ENCODE results near the gene DLD. TPM values are rescaled to one million over a fixed set of nuclear protein-coding genes. Genes with fewer than 3 reads are reported as not detected.

DLD gene
- total and polyA plus RNA-seq, 2 of the 13 experiments (the other 11 are each of a cell fraction or from before 2014, with no cell fraction given), result 56.8 to 95.2 TPM

DNA sequence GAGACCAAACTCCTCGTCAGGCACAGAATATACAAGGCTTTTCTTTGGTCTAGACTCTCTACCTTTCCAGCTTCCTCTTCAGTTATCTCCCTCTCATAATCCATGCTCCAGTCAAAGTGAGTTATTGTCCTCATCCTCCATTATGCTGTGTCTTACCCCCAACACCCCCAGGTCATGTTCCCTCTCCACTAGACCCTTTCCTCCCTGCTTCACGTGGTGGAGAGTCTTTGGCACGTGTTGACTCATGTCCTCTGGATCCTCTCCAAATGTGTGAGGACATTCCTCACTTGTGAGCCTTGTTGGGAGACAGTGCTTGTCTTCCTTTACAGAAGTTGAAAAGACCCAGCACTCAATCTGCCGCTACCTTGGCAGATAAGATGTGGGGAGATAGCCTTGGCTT is 36.0 kb upstream of the DLD start:
- FAIRE-seq (no peak), DNase-seq (ENCODE audit: low spot score) (no peak), ATAC-seq (no peak)
- H3K79me2 ChIP-seq (ENCODE audit: insufficient read depth, low read length), result no peaks in the 10 kb centered on the region
- peaks cover 46% of the 10 kb centered on the region for H3K4me1 ChIP-seq (ENCODE audit: insufficient read depth, low read length)
- ChIA-PET CTCF (ENCODE audit: low intra/inter-chr PET ratio, low total read pairs) (no interaction called here), POLR2A (no interaction called here)
- no peak overlapping the region for H3K9ac ChIP-seq (ENCODE audit: insufficient read depth, low read depth, low read length)
- no peak overlapping the region for H2AFZ ChIP-seq (ENCODE audit: low read length)
- intact Hi-C loops (cut with micrococcal nuclease; ENCODE audit: unreplicated experiment) (no loop called here), in situ Hi-C loops (cut with HindIII; ENCODE audit: extremely low pct_ligation_motif_present, low pct_unique_long_range_greater_than_20kb) (loop anchor here (25.0 kb wide), 1 partner anchor 393 kb away; the partner anchor contains the start of gene GPR22)
- H3K4me2 ChIP-seq (ENCODE audit: low read depth, low read length), result no peak overlapping the region
- H3K4me3 ChIP-seq (replicated peaks in 1 of 3; ENCODE audit: insufficient read depth in 1 of 3, low read depth in 2 of 3, low read length in 3 of 3), result no peak overlapping the region
- no TSS peak for BruUV-seq (replicated peaks)
- H3K27ac ChIP-seq (ENCODE audit: extremely low read length, insufficient read depth, low read length), result no peak overlapping the region
- no peaks in the 10 kb centered on the region for H3K36me3 ChIP-seq (replicated peaks in 1 of 2; ENCODE audit: control insufficient read depth in 1 of 2, insufficient read depth in 2 of 2, low read length in 2 of 2)
- H3K27me3 ChIP-seq (ENCODE audit: control insufficient read depth in 1 of 2, insufficient read depth in 2 of 2, low read length in 2 of 2), result peaks cover 3 to 39% of the 10 kb centered on the region in 2 experiments; a peak in 4 of 5 replicates
- 31% methylated on average over 4 of the region's 4 CpGs for WGBS (ENCODE audit: low lambda C conversion rate)
- no peaks in the 10 kb centered on the region for H3K9me3 ChIP-seq (ENCODE audit: low read length)
- no peaks in the 10 kb centered on the region for H4K20me1 ChIP-seq (ENCODE audit: insufficient read depth, low read length)
- TF ChIP-seq, protein P1, sequence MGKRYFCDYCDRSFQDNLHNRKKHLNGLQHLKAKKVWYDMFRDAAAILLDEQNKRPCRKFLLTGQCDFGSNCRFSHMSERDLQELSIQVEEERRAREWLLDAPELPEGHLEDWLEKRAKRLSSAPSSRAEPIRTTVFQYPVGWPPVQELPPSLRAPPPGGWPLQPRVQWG (CRISPR knock-in tag; IDR thresholded peaks at IDR 0.05; ENCODE audit: borderline replicate concordance, low read depth), result no peak
- TF ChIP-seq MEIS2 (CRISPR knock-in tag; IDR thresholded peaks at IDR 0.05) (no peak), ATF7-NPFF (CRISPR knock-in tag; IDR thresholded peaks at IDR 0.05; ENCODE audit: low read depth) (no peak), BHLHE40 (IDR thresholded peaks at IDR 0.05; ENCODE audit: low read length) (0 out of 2 replicates have a peak, but pooled peaks have one; percentile 49), SETDB1 (CRISPR knock-in tag; IDR thresholded peaks at IDR 0.05; ENCODE audit: borderline replicate concordance) (0 out of 2 replicates have a peak, but pooled peaks have one; percentile 51), FIP1L1 (IDR thresholded peaks at IDR 0.05; ENCODE audit: borderline replicate concordance, insufficient read depth, low read depth, low read length) (no peak), BCL6 (CRISPR knock-in tag; IDR thresholded peaks at IDR 0.05) (no peak), ZSCAN21 (CRISPR knock-in tag; IDR thresholded peaks at IDR 0.05; ENCODE audit: borderline replicate concordance) (no peak)
- TF ChIP-seq, protein P2, sequence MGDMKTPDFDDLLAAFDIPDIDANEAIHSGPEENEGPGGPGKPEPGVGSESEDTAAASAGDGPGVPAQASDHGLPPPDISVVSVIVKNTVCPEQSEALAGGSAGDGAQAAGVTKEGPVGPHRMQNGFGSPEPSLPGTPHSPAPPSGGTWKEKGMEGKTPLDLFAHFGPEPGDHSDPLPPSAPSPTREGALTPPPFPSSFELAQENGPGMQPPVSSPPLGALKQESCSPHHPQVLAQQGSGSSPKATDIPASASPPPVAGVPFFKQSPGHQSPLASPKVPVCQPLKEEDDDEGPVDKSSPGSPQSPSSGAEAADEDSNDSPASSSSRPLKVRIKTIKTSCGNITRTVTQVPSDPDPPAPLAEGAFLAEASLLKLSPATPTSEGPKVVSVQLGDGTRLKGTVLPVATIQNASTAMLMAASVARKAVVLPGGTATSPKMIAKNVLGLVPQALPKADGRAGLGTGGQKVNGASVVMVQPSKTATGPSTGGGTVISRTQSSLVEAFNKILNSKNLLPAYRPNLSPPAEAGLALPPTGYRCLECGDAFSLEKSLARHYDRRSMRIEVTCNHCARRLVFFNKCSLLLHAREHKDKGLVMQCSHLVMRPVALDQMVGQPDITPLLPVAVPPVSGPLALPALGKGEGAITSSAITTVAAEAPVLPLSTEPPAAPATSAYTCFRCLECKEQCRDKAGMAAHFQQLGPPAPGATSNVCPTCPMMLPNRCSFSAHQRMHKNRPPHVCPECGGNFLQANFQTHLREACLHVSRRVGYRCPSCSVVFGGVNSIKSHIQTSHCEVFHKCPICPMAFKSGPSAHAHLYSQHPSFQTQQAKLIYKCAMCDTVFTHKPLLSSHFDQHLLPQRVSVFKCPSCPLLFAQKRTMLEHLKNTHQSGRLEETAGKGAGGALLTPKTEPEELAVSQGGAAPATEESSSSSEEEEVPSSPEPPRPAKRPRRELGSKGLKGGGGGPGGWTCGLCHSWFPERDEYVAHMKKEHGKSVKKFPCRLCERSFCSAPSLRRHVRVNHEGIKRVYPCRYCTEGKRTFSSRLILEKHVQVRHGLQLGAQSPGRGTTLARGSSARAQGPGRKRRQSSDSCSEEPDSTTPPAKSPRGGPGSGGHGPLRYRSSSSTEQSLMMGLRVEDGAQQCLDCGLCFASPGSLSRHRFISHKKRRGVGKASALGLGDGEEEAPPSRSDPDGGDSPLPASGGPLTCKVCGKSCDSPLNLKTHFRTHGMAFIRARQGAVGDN (CRISPR knock-in tag; IDR thresholded peaks at IDR 0.05), result no peak
- TF ChIP-seq, protein P3, sequence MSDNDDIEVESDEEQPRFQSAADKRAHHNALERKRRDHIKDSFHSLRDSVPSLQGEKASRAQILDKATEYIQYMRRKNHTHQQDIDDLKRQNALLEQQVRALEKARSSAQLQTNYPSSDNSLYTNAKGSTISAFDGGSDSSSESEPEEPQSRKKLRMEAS (IDR thresholded peaks at IDR 0.05), result peak; percentile 69
- TF ChIP-seq, protein P4, sequence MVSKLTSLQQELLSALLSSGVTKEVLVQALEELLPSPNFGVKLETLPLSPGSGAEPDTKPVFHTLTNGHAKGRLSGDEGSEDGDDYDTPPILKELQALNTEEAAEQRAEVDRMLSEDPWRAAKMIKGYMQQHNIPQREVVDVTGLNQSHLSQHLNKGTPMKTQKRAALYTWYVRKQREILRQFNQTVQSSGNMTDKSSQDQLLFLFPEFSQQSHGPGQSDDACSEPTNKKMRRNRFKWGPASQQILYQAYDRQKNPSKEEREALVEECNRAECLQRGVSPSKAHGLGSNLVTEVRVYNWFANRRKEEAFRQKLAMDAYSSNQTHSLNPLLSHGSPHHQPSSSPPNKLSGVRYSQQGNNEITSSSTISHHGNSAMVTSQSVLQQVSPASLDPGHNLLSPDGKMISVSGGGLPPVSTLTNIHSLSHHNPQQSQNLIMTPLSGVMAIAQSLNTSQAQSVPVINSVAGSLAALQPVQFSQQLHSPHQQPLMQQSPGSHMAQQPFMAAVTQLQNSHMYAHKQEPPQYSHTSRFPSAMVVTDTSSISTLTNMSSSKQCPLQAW (CRISPR knock-in tag; IDR thresholded peaks at IDR 0.05), result 0 out of 2 replicates have a peak, but pooled peaks have one; percentile 15
- TF ChIP-seq, protein P5, sequence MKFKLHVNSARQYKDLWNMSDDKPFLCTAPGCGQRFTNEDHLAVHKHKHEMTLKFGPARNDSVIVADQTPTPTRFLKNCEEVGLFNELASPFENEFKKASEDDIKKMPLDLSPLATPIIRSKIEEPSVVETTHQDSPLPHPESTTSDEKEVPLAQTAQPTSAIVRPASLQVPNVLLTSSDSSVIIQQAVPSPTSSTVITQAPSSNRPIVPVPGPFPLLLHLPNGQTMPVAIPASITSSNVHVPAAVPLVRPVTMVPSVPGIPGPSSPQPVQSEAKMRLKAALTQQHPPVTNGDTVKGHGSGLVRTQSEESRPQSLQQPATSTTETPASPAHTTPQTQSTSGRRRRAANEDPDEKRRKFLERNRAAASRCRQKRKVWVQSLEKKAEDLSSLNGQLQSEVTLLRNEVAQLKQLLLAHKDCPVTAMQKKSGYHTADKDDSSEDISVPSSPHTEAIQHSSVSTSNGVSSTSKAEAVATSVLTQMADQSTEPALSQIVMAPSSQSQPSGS (CRISPR knock-in tag; IDR thresholded peaks at IDR 0.05), result no peak
- TF ChIP-seq, protein P6, sequence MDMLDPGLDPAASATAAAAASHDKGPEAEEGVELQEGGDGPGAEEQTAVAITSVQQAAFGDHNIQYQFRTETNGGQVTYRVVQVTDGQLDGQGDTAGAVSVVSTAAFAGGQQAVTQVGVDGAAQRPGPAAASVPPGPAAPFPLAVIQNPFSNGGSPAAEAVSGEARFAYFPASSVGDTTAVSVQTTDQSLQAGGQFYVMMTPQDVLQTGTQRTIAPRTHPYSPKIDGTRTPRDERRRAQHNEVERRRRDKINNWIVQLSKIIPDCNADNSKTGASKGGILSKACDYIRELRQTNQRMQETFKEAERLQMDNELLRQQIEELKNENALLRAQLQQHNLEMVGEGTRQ (IDR thresholded peaks at IDR 0.05; ENCODE audit: low read depth, low read length), result no peak
- TF ChIP-seq, protein P6 (CRISPR knock-in tag; IDR thresholded peaks at IDR 0.05; ENCODE audit: borderline replicate concordance), result peak; percentile 22; the same call in 1 of the 2 replicates

All from HepG2 (cell line).